HTERT RPE-1 (cell line): Measurements from ENCODE around the gene GPR143.
"Not testable (repeated sequence)": the region's sequence is repeated elsewhere in the genome, so short reads cannot be mapped to it uniquely, and the experiment has no call there.

Source experiments
- in situ Hi-C: fragments of 300-500 bp; cut with MboI; formaldehyde crosslinking; loops from 4 replicates; pipeline ENCODE4 v1.14.3; 2020; ENCODE audit warnings: low sequenced_read_pairs

Gene GPR143

GRCh38 chrX:9765737-9766097, at the start of gene GPR143:
TSS of gene GPR143 (minus strand) at chrX:9765847. CDS start at chrX:9765817, 30 bp downstream.
- in situ Hi-C loops = no loop called here

GRCh38 chrX:9811086-9811485, 45.4 kb upstream of the GPR143 start:
- in situ Hi-C loops = not testable (repeated sequence)

GRCh38 chrX:9809876-9810275, 44.2 kb upstream of the GPR143 start:
- in situ Hi-C loops = not testable (repeated sequence)

GRCh38 chrX:9807355-9808182, 41.9 kb upstream of the GPR143 start:
- in situ Hi-C loops = no loop called here

- in situ Hi-C loops = no loop called here
Measured at GRCh38 chrX:9805956-9806355, 40.3 kb upstream of the GPR143 start.

GRCh38 chrX:9804444-9804843, 38.8 kb upstream of the GPR143 start:
- in situ Hi-C loops = no loop called here

GRCh38 chrX:9802737-9803136, 37.1 kb upstream of the GPR143 start:
- in situ Hi-C loops = no loop called here

- in situ Hi-C loops = no loop called here
Measured at GRCh38 chrX:9797384-9798360, 32.0 kb upstream of the GPR143 start.

- in situ Hi-C loops = no loop called here
Measured at GRCh38 chrX:9794495-9794894, 28.8 kb upstream of the GPR143 start.

GRCh38 chrX:9790866-9791265, 25.2 kb upstream of the GPR143 start:
- in situ Hi-C loops = no loop called here

- in situ Hi-C loops = no loop called here
Measured at GRCh38 chrX:9789555-9789954, 23.9 kb upstream of the GPR143 start.

GRCh38 chrX:9788911-9789310, 23.3 kb upstream of the GPR143 start:
- in situ Hi-C loops = no loop called here

- in situ Hi-C loops = no loop called here
Measured at GRCh38 chrX:9786798-9787635, 21.4 kb upstream of the GPR143 start.

GRCh38 chrX:9785944-9786797, 20.5 kb upstream of the GPR143 start, which contains the start of gene SHROOM2:
TSS of gene SHROOM2 (plus strand) at chrX:9786429. CDS start at chrX:9786546, 117 bp downstream.
- in situ Hi-C loops = no loop called here

- in situ Hi-C loops = no loop called here
Measured at GRCh38 chrX:9785254-9785943, 19.8 kb upstream of the GPR143 start.

GRCh38 chrX:9784332-9784731, 18.7 kb upstream of the GPR143 start:
- in situ Hi-C loops = no loop called here

GRCh38 chrX:9781941-9782340, 16.3 kb upstream of the GPR143 start:
- in situ Hi-C loops = no loop called here

GRCh38 chrX:9775930-9776329, 10.3 kb upstream of the GPR143 start:
- in situ Hi-C loops = no loop called here

GRCh38 chrX:9772943-9773342, 7.3 kb upstream of the GPR143 start:
- in situ Hi-C loops = no loop called here
